GM04503 (cell line): ENCODE measurements around the gene ZC2HC1C.
"Not testable (repeated sequence)": the region's sequence is repeated elsewhere in the genome, so short reads cannot be mapped to it uniquely, and the experiment has no call there.

Experiments used
- DNase-seq: peaks from one replicate; pipeline ENCODE4 v3.0.0-alpha.2; 2012; ENCODE audit warnings: low read depth

The ZC2HC1C gene

GRCh38 chr14:75054421-75054820 is 15.0 kb upstream of the ZC2HC1C start:
- DNase-seq = no peak

GRCh38 chr14:75059642-75060041 is 9.8 kb upstream of the ZC2HC1C start:
- no peak for DNase-seq

- no peak for DNase-seq
Measured at GRCh38 chr14:75060420-75060819, 9.0 kb upstream of the ZC2HC1C start.

- no peak for DNase-seq
Measured at GRCh38 chr14:75063013-75063412, 6.4 kb upstream of the ZC2HC1C start.

GRCh38 chr14:75063491-75064204 is 5.8 kb upstream of the ZC2HC1C start, which contains the start of gene ACYP1:
Gene ACYP1 (minus strand): TSS chr14:75064024. CDS start chr14:75063553, 471 bp downstream.
- no peak for DNase-seq

GRCh38 chr14:75064205-75064567 is 5.3 kb upstream of the ZC2HC1C start:
- no peak for DNase-seq

- DNase-seq = no peak
Measured at GRCh38 chr14:75066691-75067090, 2.8 kb upstream of the ZC2HC1C start.

- no peak for DNase-seq
Measured at GRCh38 chr14:75067212-75067611, 2.2 kb upstream of the ZC2HC1C start.

GRCh38 chr14:75067765-75068164 is 1.7 kb upstream of the ZC2HC1C start:
- DNase-seq = not testable (repeated sequence)

- no peak for DNase-seq
Measured at GRCh38 chr14:75068294-75069120, 934 bp upstream of the ZC2HC1C start.

- DNase-seq = no peak
Measured at GRCh38 chr14:75069811-75070145, 337 bp downstream of the ZC2HC1C start.

- DNase-seq = no peak
Measured at GRCh38 chr14:75070383-75070782, 942 bp downstream of the ZC2HC1C start.

- no peak for DNase-seq
Measured at GRCh38 chr14:75077794-75078193, 8.4 kb downstream of the ZC2HC1C start.

- DNase-seq = no peak
Measured at GRCh38 chr14:75079521-75079920, 10.1 kb downstream of the ZC2HC1C start.

GRCh38 chr14:75081660-75082229 is 12.3 kb downstream of the ZC2HC1C start:
- DNase-seq = no peak

- DNase-seq = no peak
Measured at GRCh38 chr14:75083271-75083670, 13.8 kb downstream of the ZC2HC1C start.

GRCh38 chr14:75084513-75084912 is 15.1 kb downstream of the ZC2HC1C start:
- no peak for DNase-seq

GRCh38 chr14:75088153-75088552 is 18.7 kb downstream of the ZC2HC1C start:
- no peak for DNase-seq

GRCh38 chr14:75088566-75089373 is 19.3 kb downstream of the ZC2HC1C start:
- DNase-seq = no peak

GRCh38 chr14:75090353-75090752 is 20.9 kb downstream of the ZC2HC1C start:
- DNase-seq = no peak

GRCh38 chr14:75091251-75091650 is 21.8 kb downstream of the ZC2HC1C start:
- no peak for DNase-seq

GRCh38 chr14:75092698-75093097 is 23.3 kb downstream of the ZC2HC1C start:
- no peak for DNase-seq
